ENCODE measurements around the gene CD96.

GRCh38 chr3:111618945-111619344, 76.9 kb downstream of the CD96 start:
- no peak for TF ChIP-seq EP300 (IDR thresholded peaks at IDR 0.05)
- no peak for TF ChIP-seq CTCF (IDR thresholded peaks at IDR 0.05)

All from ovary (tissue), 3 donors.